Vagina (tissue), 2 donors: ENCODE measurements around the gene TBC1D14. TPM values are rescaled to one million over a fixed set of nuclear protein-coding genes. Genes with fewer than 3 reads are reported as not detected.

Experiments
- DNase-seq, 2 donors: peaks; one replicate each; pipeline ENCODE4 v3.0.0-alpha.2; 2017; ENCODE audit errors: extremely low spot score in 2 of 2
- H3K27ac ChIP-seq: fragments of 200-600 bp; sonication (generic); one replicate; pipeline ENCODE4 v1.5.1; 2019
- H3K27me3 ChIP-seq: fragments of 200-600 bp; sonication (generic); one replicate; pipeline ENCODE4 v1.5.1; 2019
- H3K36me3 ChIP-seq, 2 donors: fragments of 200-600 bp; sonication (generic); one replicate each; pipeline ENCODE4 v1.5.1; 2017 to 2019
- H3K4me1 ChIP-seq: fragments of 200-600 bp; sonication (generic); one replicate; pipeline ENCODE4 v1.5.1; 2019
- H3K4me3 ChIP-seq, 2 donors: fragments of 200-600 bp; sonication (generic); 1 replicate in 1 of 2; 2 replicates in 1 of 2; pipeline ENCODE4 v1.5.1; 2016 to 2019
- H3K9me3 ChIP-seq: fragments of 200-600 bp; sonication (generic); one replicate; pipeline ENCODE4 v1.5.1; 2019
- POLR2A ChIP-seq, 2 donors: fragments of 450-650 bp; IDR thresholded peaks; one replicate each; pipeline ENCODE4 v1.6.1; 2017; ENCODE audit warnings: antibody characterized with exemption in 2 of 2, mild to moderate bottlenecking in 2 of 2, moderate library complexity in 2 of 2
- POLR2AphosphoS5 ChIP-seq, 2 donors: sonication (generic); formaldehyde crosslinking; IDR thresholded peaks; one replicate each; pipeline ENCODE4 v1.9.0; 2017; ENCODE audit warnings: antibody characterized with exemption in 2 of 2, mild to moderate bottlenecking in 2 of 2, low read depth in 1 of 2; ENCODE audit not compliant: insufficient read depth in 1 of 2
- intact Hi-C: fragments of 100-400 bp; cut with DNase I; formaldehyde crosslinking; loops from one replicate; pipeline ENCODE4 v1.15.1; 2023
- total RNA-seq: library from RNA; depleted of rRNA; stranded (reverse); fragments of >200 nt; gene quantifications from one replicate; pipeline ENCODE4 v1.2.3, GENCODE V29; 2016
- TF ChIP-seq, protein P1 (sequence below), 3 experiments: fragments of 450-650 bp in 2 of 3; fragments of 200-600 bp in 1 of 3; sonication (generic) in 1 of 3; IDR thresholded peaks; one replicate each; pipeline ENCODE4 v1.5.1; 2017 to 2019; ENCODE audit warnings: antibody characterized with exemption in 3 of 3, mild to moderate bottlenecking in 2 of 3, moderate library complexity in 2 of 3

The TBC1D14 gene
- total RNA-seq, 1 donor from 2014 or later: 35.4 TPM

DNA sequence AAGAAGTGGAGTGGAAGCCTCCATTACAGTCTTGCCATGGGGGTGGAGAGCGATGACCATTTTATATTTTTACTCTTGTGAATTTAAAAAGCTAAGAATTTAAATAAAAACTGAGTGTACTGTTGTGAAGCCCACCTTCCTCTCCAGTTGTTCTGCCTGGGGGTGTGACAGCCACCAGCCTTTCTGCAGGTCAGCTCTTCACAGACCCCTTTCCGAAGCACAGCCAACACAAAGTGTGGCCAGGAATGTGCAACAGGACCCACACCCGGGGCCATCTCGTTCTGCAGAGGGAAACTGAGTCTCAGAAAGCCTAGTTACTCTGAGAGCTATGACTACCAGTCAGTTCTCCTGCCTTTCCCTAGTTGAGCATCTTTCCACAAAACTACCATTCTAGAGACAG is 156.9 kb downstream of the TBC1D14 start:
- Histone ChIP-seq H3K36me3 (peaks cover 0 to 31% of the 10 kb centered on the region in 2 donors), H3K4me1 (peaks cover 39% of the 10 kb centered on the region), H3K27ac (no peak overlapping the region), H3K4me3 (peak overlapping the region; percentile 85 to 97), H3K9me3 (no peaks in the 10 kb centered on the region), H3K27me3 (no peaks in the 10 kb centered on the region)
- intact Hi-C loops: loop anchor here (5.0 kb wide), 1 partner anchor 94 kb away; no protein-coding TSS in a partner anchor
- DNase-seq: no peak
- TF ChIP-seq POLR2AphosphoS5 (IDR thresholded peaks at IDR 0.05; ENCODE audit: insufficient read depth in 1 of 2, low read depth in 1 of 2): no peak
- TF ChIP-seq, protein P1, sequence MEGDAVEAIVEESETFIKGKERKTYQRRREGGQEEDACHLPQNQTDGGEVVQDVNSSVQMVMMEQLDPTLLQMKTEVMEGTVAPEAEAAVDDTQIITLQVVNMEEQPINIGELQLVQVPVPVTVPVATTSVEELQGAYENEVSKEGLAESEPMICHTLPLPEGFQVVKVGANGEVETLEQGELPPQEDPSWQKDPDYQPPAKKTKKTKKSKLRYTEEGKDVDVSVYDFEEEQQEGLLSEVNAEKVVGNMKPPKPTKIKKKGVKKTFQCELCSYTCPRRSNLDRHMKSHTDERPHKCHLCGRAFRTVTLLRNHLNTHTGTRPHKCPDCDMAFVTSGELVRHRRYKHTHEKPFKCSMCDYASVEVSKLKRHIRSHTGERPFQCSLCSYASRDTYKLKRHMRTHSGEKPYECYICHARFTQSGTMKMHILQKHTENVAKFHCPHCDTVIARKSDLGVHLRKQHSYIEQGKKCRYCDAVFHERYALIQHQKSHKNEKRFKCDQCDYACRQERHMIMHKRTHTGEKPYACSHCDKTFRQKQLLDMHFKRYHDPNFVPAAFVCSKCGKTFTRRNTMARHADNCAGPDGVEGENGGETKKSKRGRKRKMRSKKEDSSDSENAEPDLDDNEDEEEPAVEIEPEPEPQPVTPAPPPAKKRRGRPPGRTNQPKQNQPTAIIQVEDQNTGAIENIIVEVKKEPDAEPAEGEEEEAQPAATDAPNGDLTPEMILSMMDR (IDR thresholded peaks at IDR 0.05): no peak
- no peak for TF ChIP-seq POLR2A (IDR thresholded peaks at IDR 0.05)

DNA sequence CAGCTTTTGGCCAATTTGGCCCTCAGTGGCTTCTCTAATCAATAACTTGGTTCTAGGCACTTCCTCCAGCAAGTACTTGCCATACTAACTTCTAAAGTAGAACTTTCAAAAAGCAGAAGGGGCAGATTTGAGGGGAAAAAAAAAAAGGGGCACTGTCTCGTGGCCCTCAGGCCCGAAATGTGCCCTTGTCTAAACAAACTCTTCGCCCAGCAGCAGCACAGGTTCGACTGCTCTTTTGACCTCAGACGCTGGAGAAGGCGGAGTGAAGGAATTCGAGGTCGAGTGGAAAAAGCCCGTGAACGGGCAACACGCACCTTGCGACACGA is 157.5 kb downstream of the TBC1D14 start:
- H3K27ac ChIP-seq: peak overlapping the region; percentile 78
- H3K4me3 ChIP-seq: peak overlapping the region; percentile 85 to 97
- H3K27me3 ChIP-seq: no peaks in the 10 kb centered on the region
- no peak for DNase-seq
- H3K4me1 ChIP-seq: peaks cover 39% of the 10 kb centered on the region
- no peaks in the 10 kb centered on the region for H3K9me3 ChIP-seq
- H3K36me3 ChIP-seq: peaks cover 0 to 25% of the 10 kb centered on the region in 2 donors
- TF ChIP-seq POLR2A (IDR thresholded peaks at IDR 0.05): no peak
- no peak for TF ChIP-seq POLR2AphosphoS5 (IDR thresholded peaks at IDR 0.05; ENCODE audit: insufficient read depth in 1 of 2, low read depth in 1 of 2)
- TF ChIP-seq, protein P1 (IDR thresholded peaks at IDR 0.05): no peak
- intact Hi-C loops: loop anchor here (5.0 kb wide), 1 partner anchor 95 kb away; no protein-coding TSS in a partner anchor

DNA sequence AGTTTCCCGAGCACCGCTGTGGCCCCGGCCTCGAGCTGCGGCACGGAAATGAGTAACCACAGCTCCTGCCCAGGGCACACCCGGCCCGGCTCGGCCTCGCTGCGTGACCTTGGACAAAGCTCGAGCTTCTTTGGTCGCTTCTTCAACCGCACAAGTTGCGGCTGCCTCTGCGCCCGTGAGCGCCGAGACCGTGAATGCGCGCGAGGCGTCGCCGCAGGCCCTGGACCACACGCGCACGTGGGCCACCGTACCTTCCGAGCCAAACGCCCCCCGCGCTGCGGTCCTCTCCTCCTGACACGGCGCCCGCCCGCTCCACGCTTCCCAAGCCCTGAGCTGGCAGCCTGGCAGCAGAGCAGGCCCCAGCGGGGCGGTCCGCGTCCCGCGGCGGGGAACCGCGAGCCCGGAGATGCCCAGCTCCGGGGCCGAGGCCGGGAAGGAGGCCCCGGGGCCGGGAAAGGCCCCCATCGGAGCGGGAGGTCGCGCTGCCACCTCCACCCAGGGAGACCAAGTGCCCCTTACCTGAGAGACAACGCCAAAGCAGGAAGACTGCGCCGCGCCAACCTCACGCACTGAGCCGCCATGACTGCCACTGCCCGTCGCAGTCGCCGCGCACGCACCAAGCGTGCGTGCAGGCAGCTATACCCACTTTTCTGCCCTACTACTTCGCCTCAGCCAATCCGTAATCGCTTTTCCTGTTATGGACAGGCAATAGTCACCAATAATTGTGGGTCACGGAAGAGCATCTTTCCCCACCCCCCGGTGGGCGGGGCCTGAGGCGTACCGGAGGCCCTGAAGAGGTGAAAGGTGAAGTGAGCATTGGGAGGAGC is 158.0 kb downstream of the TBC1D14 start, which contains the start of gene GRPEL1:
TSS of gene GRPEL1 (minus strand) at position 613 of the 827 bp plus-strand sequence. CDS start at position 581, 32 bp downstream.
- peak; percentile 99 to 100 for DNase-seq
- Histone ChIP-seq H3K4me3 (peak within 1 kb of the TSS; percentile 85 to 97), H3K27ac (peak within 1 kb of the TSS; percentile 86), H3K4me1 (peaks cover 39% of the 10 kb centered on the region), H3K9me3 (no peaks in the 10 kb centered on the region), H3K36me3 (peaks cover 0 to 22% of the 10 kb centered on the region in 2 donors), H3K27me3 (no peaks in the 10 kb centered on the region)
- peak; percentile 1 to 95 for TF ChIP-seq POLR2A (IDR thresholded peaks at IDR 0.05)
- TF ChIP-seq, protein P1 (IDR thresholded peaks at IDR 0.05): no peak
- peak; percentile 93 to 99 for TF ChIP-seq POLR2AphosphoS5 (IDR thresholded peaks at IDR 0.05; ENCODE audit: insufficient read depth in 1 of 2, low read depth in 1 of 2)
- intact Hi-C loops: loop anchor here (2.0 to 5.0 kb wide), 2 partner anchors 25 to 95 kb away; partner anchors contain the start of gene TADA2B

DNA sequence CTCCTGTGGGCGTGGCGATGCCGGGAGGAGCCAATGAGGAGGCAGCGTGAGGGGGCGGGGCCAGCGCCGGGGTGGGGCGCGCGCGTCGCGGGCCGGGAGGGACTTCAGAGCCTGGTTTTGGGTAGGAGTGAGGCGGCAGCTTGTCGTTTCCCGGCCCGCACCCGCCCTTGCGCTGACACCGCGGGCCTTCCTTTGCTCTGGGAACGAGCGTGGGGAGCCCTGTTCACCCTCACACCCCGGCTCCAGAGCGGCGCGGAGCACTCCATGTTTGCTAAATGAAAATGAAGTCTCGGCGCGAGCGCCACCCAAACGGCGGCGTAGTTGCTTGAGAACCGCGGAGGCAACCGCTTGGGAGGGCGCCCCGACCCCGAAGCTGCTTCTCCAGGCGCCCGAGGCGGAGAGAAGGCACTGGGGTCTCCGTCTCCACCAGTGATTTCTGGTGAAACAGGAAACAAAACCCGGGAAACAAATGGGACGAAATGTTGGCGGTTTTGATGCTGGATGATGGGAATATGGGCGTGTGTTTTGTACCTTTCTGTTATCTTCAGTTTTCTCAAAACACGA is 158.7 kb downstream of the TBC1D14 start:
- Histone ChIP-seq H3K27ac (peak overlapping the region; percentile 86), H3K36me3 (peaks cover 0 to 15% of the 10 kb centered on the region in 2 donors), H3K4me3 (peak overlapping the region; percentile 85 to 97), H3K9me3 (no peaks in the 10 kb centered on the region), H3K27me3 (no peaks in the 10 kb centered on the region), H3K4me1 (peaks cover 39% of the 10 kb centered on the region)
- no peak for DNase-seq
- intact Hi-C loops: loop anchor here (2.0 to 5.0 kb wide), 2 partner anchors 26 to 96 kb away; partner anchors contain the start of gene TADA2B
- TF ChIP-seq, protein P1 (IDR thresholded peaks at IDR 0.05): peak in 1 of 3 experiments; percentile 4
- TF ChIP-seq POLR2AphosphoS5 (IDR thresholded peaks at IDR 0.05; ENCODE audit: insufficient read depth in 1 of 2, low read depth in 1 of 2) (peak in 1 of 2 donors; percentile 94), POLR2A (IDR thresholded peaks at IDR 0.05) (peak; percentile 3 to 87)
